Cardiac muscle cell (in vitro differentiated cells and primary cell): Measurements from ENCODE around the gene MYH7. TPM values are rescaled to one million over a fixed set of nuclear protein-coding genes. Genes with fewer than 3 reads are reported as not detected.

Source experiments
- DNase-seq, 2 donors: peaks; one replicate each; pipeline versions ENCODE4 v3.0.0 to v3.0.0-alpha.2; 2010 to 2017; ENCODE audit warnings: low read depth in 1 of 2, low spot score in 1 of 2
- H3K27ac ChIP-seq: fragments of 200-600 bp; sonication (generic); 2 replicates; pipeline ENCODE4 v1.5.1; 2016
- H3K27me3 ChIP-seq: fragments of 200-600 bp; sonication (generic); 2 replicates; pipeline ENCODE4 v1.6.0; 2016; ENCODE audit warnings: control low read depth
- H3K36me3 ChIP-seq: fragments of 200-600 bp; sonication (generic); 2 replicates; pipeline ENCODE4 v1.5.1; 2016; ENCODE audit warnings: control low read depth
- H3K4me1 ChIP-seq: fragments of 200-600 bp; sonication (generic); 2 replicates; pipeline ENCODE4 v1.8.1; 2017; ENCODE audit warnings: low read depth, mild to moderate bottlenecking, mixed run types
- H3K4me3 ChIP-seq: fragments of 200-600 bp; sonication (generic); 2 replicates; pipeline ENCODE4 v1.5.1; 2016; ENCODE audit warnings: mild to moderate bottlenecking
- H3K9me3 ChIP-seq: fragments of 200-600 bp; sonication (generic); 2 replicates; pipeline ENCODE4 v1.5.1; 2017; ENCODE audit warnings: low read depth, mild to moderate bottlenecking, control low read depth
- CTCF ChIP-seq: IDR thresholded peaks from 2 replicates; pipeline ENCODE4 v1.5.1; 2012; ENCODE audit warnings: low read depth, mild to moderate bottlenecking, low read length
- polyA plus RNA-seq: library from polyadenylated mRNA; unstranded; fragments of >200 nt; fragmentation: Nextera tagmentation; extraction: Ambion mirVana; gene quantifications from 2 replicates; pipeline ENCODE4 v1.2.1, GENCODE V29; 2016
- total RNA-seq: library from RNA; depleted of rRNA; stranded (reverse); fragments of >200 nt; gene quantifications from 2 replicates; pipeline ENCODE4 v1.2.3, GENCODE V29; 2016

The MYH7 gene
- total and polyA plus RNA-seq, 2 experiments from 2014 or later: 82.8 to 117 TPM

GRCh38 chr14:23442721-23443356 is 7.4 kb upstream of the MYH7 start:
- Histone ChIP-seq H3K4me3 (peak overlapping the region; percentile 18), H3K4me1 (peaks cover 98% of the 10 kb centered on the region), H3K9me3 (no peaks in the 10 kb centered on the region), H3K27me3 (no peaks in the 10 kb centered on the region), H3K36me3 (no peaks in the 10 kb centered on the region), H3K27ac (peak overlapping the region; percentile 100)
- peak in 1 of 2 donors; percentile 92 for DNase-seq
- no peak for TF ChIP-seq CTCF

- Histone ChIP-seq H3K4me3 (no peak overlapping the region), H3K27me3 (no peaks in the 10 kb centered on the region), H3K9me3 (no peaks in the 10 kb centered on the region), H3K4me1 (peaks cover 98% of the 10 kb centered on the region), H3K36me3 (no peaks in the 10 kb centered on the region), H3K27ac (peak overlapping the region; percentile 100)
- peak in 1 of 2 donors; percentile 50 for DNase-seq
- no peak for TF ChIP-seq CTCF
Observed at GRCh38 chr14:23441076-23441475, 5.6 kb upstream of the MYH7 start.

GRCh38 chr14:23439107-23439835 is 3.8 kb upstream of the MYH7 start:
- no peaks in the 10 kb centered on the region for H3K9me3 ChIP-seq
- DNase-seq: no peak
- no peak overlapping the region for H3K4me3 ChIP-seq
- H3K27me3 ChIP-seq: no peaks in the 10 kb centered on the region
- H3K27ac ChIP-seq: peak overlapping the region; percentile 100
- H3K4me1 ChIP-seq: peaks cover 97% of the 10 kb centered on the region
- TF ChIP-seq CTCF: no peak
- no peaks in the 10 kb centered on the region for H3K36me3 ChIP-seq

- Histone ChIP-seq H3K9me3 (no peaks in the 10 kb centered on the region), H3K27ac (peak overlapping the region; percentile 100), H3K4me1 (peaks cover 97% of the 10 kb centered on the region), H3K4me3 (peak overlapping the region; percentile 2), H3K27me3 (no peaks in the 10 kb centered on the region), H3K36me3 (no peaks in the 10 kb centered on the region)
- DNase-seq: peak in 1 of 2 donors; percentile 96
- no peak for TF ChIP-seq CTCF
Observed at GRCh38 chr14:23438101-23438971, 2.9 kb upstream of the MYH7 start.
